DOHH2 (cell line): ENCODE data around the gene TNK2.

Source experiments
- H3F3A ChIP-seq: fragments of 200-600 bp; sonication (generic), shearing (Covaris generic); 2 replicates; pipeline ENCODE4 v1.6.0; 2016; ENCODE audit warnings: antibody characterized with exemption, mild to moderate bottlenecking; ENCODE audit not compliant: control insufficient read depth, insufficient read depth
- H3K27ac ChIP-seq: fragments of 200-600 bp; sonication (generic); 2 replicates; pipeline ENCODE4 v1.5.1; 2014; ENCODE audit warnings: low read depth, mild to moderate bottlenecking, low read length, moderate library complexity
- H3K27me3 ChIP-seq: fragments of 200-600 bp; sonication (generic); 2 replicates; pipeline ENCODE4 v1.6.1; 2014; ENCODE audit warnings: mild to moderate bottlenecking, low read length, mixed read lengths; ENCODE audit not compliant: control insufficient read depth
- H3K36me3 ChIP-seq: fragments of 200-600 bp; sonication (generic); 2 replicates; pipeline ENCODE4 v1.6.1; 2014; ENCODE audit warnings: mild to moderate bottlenecking, low read length, moderate library complexity, mixed read lengths; ENCODE audit not compliant: control insufficient read depth
- H3K4me1 ChIP-seq: fragments of 200-600 bp; sonication (generic); 2 replicates; pipeline ENCODE4 v1.6.1; 2014; ENCODE audit warnings: mild to moderate bottlenecking, low read length, mixed read lengths; ENCODE audit not compliant: control insufficient read depth
- H3K4me2 ChIP-seq: fragments of 200-600 bp; sonication (generic); 2 replicates; pipeline ENCODE4 v1.6.0; 2014; ENCODE audit warnings: mild to moderate bottlenecking, low read length, moderate library complexity
- H3K4me3 ChIP-seq: fragments of 200-600 bp; sonication (generic); 2 replicates; pipeline ENCODE4 v1.5.1; 2014; ENCODE audit warnings: mild to moderate bottlenecking, low read length, mixed read lengths
- H3K79me2 ChIP-seq: fragments of 200-600 bp; sonication (generic); 2 replicates; pipeline ENCODE4 v1.6.1; 2014; ENCODE audit warnings: mild to moderate bottlenecking, low read length, mixed read lengths; ENCODE audit not compliant: control insufficient read depth
- H3K9me2 ChIP-seq: fragments of 200-600 bp; sonication (generic); replicated peaks from 2 replicates; pipeline ENCODE4 v1.6.1; 2014; ENCODE audit warnings: mild to moderate bottlenecking, low read length, mixed read lengths; ENCODE audit not compliant: control insufficient read depth
- H3K9me3 ChIP-seq: fragments of 200-600 bp; sonication (generic); 2 replicates; pipeline ENCODE4 v1.6.1; 2014; ENCODE audit warnings: antibody characterized with exemption, low read length, mixed read lengths; ENCODE audit not compliant: control insufficient read depth, insufficient read depth
- H4K20me1 ChIP-seq: fragments of 200-600 bp; sonication (generic); 2 replicates; pipeline ENCODE4 v1.6.0; 2014; ENCODE audit warnings: low read depth, mild to moderate bottlenecking, antibody characterized with exemption, low read length, moderate library complexity; ENCODE audit not compliant: control insufficient read depth, insufficient read depth
- EZH2phosphoT487 ChIP-seq: fragments of 200-600 bp; sonication (generic); IDR thresholded peaks from 2 replicates; pipeline ENCODE4 v1.6.1; 2017; ENCODE audit warnings: borderline replicate concordance, mild to moderate bottlenecking, antibody characterized with exemption, low read length, moderate library complexity, mixed read lengths
- TF ChIP-seq, protein P1 (sequence below): fragments of 200-600 bp; sonication (generic); IDR thresholded peaks from one replicate; pipeline ENCODE4 v1.5.1; 2014; ENCODE audit warnings: antibody characterized with exemption, mild to moderate bottlenecking, low read depth, low read length; ENCODE audit not compliant: poor library complexity, severe bottlenecking

Gene TNK2

DNA sequence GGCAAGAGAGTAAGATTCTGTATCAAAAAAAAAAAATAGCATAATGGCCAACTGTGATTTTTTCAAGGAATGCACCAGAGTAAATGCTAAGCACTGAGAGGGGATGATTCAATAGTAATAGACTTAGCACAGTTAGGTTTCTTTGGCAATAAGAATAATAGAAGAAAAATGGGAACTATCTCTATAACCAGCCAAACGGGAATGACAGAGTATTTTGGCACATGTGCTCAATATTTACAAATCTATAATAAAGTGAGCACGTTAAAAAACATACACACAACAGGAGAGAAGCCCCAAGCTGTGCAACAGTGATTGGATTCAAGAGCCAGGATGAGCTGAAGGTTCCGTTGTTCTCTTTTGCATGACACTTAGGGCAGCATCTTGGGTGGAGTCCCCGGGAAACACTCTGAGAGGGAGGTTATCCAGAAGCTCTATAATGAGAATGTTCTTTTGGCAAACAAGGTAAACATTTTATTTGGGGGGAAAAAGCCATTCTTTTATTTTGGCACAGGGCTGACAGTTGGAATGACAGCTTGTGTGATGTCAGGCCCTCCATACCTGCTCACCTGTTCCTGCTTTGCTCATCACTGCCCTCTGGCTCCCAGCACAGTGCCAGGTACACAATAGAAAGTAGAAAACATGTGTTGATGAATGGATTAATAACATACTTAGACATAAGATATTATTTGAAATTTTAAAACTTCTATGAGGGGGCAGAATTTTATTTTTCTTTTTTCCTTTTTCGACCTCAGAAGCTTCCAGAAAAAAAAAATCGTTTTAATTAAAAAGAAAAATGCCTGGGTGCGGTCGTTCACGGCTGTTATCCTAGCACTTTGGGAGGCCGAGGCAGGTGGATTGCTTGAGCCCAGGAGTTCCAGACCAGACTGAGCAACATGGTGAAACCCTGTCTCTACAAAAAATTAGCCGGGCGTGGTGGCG is 52.6 kb downstream of the TNK2 start:
- H3K4me1 ChIP-seq = peaks cover 3% of the 10 kb centered on the region; the same call in 1 of the 2 replicates
- H3K27ac ChIP-seq = no peak overlapping the region
- TF ChIP-seq EZH2phosphoT487 = no peak

DNA sequence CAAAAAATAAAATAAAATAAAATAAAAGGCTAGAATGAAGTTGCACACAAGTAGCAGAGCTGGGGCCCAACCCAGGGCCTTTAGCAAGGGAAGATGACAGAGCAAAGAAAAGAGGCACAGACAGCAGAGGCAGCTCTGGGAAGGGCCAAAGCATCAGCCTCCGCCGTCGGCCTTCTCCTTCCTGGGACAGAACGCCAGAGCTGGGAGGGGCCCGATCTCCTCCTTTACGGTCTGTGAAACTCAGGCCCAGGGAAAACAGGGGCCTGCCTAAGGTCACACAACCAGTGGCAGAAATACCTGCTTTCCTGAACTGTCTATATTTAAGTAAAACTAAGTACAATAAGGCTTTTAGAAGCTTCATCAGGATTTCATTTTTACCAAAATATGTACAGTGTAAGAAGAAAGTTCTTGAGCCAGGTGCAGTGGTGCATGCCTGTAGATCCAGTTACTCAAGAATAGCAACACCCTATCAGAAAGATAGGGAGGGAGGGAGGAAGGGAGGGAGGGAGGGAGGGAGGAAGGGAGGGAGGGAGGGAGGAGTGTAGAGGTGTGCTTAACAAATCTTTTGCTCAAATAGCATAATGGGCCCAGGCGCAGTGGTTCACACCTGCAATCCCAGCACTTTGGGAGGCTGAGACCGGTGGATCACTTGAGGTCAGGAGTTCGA is 53.6 kb downstream of the TNK2 start:
- H3F3A ChIP-seq = no peaks in the 10 kb centered on the region
- H3K27me3 ChIP-seq = no peaks in the 10 kb centered on the region
- H3K4me1 ChIP-seq = peaks cover 3% of the 10 kb centered on the region; the same call in 1 of the 2 replicates
- no peaks in the 10 kb centered on the region for H3K79me2 ChIP-seq
- H3K27ac ChIP-seq = no peak overlapping the region
- no peak overlapping the region for H3K4me2 ChIP-seq
- no peak overlapping the region for H3K4me3 ChIP-seq
- H4K20me1 ChIP-seq = no peaks in the 10 kb centered on the region
- H3K36me3 ChIP-seq = no peaks in the 10 kb centered on the region
- TF ChIP-seq, protein P1, sequence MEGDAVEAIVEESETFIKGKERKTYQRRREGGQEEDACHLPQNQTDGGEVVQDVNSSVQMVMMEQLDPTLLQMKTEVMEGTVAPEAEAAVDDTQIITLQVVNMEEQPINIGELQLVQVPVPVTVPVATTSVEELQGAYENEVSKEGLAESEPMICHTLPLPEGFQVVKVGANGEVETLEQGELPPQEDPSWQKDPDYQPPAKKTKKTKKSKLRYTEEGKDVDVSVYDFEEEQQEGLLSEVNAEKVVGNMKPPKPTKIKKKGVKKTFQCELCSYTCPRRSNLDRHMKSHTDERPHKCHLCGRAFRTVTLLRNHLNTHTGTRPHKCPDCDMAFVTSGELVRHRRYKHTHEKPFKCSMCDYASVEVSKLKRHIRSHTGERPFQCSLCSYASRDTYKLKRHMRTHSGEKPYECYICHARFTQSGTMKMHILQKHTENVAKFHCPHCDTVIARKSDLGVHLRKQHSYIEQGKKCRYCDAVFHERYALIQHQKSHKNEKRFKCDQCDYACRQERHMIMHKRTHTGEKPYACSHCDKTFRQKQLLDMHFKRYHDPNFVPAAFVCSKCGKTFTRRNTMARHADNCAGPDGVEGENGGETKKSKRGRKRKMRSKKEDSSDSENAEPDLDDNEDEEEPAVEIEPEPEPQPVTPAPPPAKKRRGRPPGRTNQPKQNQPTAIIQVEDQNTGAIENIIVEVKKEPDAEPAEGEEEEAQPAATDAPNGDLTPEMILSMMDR = no peak
- no peak for TF ChIP-seq EZH2phosphoT487
- H3K9me3 ChIP-seq = no peaks in the 10 kb centered on the region
- H3K9me2 ChIP-seq = no peaks in the 10 kb centered on the region

More for the DNA sequence above, 52.6 kb downstream of the TNK2 start:
- Histone ChIP-seq H3K36me3 (no peaks in the 10 kb centered on the region), H3K4me3 (no peak overlapping the region), H3K9me2 (no peaks in the 10 kb centered on the region), H3K9me3 (no peaks in the 10 kb centered on the region), H3K79me2 (no peaks in the 10 kb centered on the region), H3K4me2 (no peak overlapping the region), H3F3A (no peaks in the 10 kb centered on the region), H3K27me3 (no peaks in the 10 kb centered on the region), H4K20me1 (no peaks in the 10 kb centered on the region)

DNA sequence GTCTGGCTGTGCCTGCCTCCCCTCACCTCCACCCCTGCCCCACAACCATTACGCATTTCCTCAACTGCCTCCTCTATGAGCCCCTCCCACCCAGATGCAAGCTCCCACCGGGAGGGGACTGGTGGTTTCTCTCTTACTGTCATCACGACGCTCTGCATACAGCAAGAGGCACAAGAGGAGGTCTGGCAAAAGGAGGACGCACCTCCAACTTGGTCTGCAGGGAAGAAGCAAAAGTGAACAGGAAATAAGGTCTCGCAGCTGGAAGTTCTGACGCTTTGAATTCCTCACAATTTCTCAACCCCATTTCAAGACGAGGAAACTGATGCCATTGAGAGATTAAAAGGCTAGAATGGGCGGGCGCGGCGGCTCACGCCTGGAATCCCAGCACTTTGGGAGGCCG is 54.4 kb downstream of the TNK2 start:
- Histone ChIP-seq H3K4me2 (no peak overlapping the region), H3K27me3 (peaks cover 6% of the 10 kb centered on the region; the same call in 1 of the 2 replicates), H3F3A (no peaks in the 10 kb centered on the region), H3K79me2 (no peaks in the 10 kb centered on the region), H3K9me2 (no peaks in the 10 kb centered on the region), H3K4me1 (no peaks in the 10 kb centered on the region), H4K20me1 (no peaks in the 10 kb centered on the region), H3K9me3 (no peaks in the 10 kb centered on the region), H3K27ac (no peak overlapping the region), H3K36me3 (no peaks in the 10 kb centered on the region), H3K4me3 (no peak overlapping the region)
- TF ChIP-seq, protein P1 = no peak
- no peak for TF ChIP-seq EZH2phosphoT487
